Spleen (tissue), 7 donors: Measurements from ENCODE around the gene RNF181.

Source experiments
- CTCF ChIP-seq, 11 experiments: fragments of 200-600 bp in 7 of 11; fragments of 450-650 bp in 4 of 11; sonication (generic) in 4 of 11; IDR thresholded peaks in 8 of 11; conservative IDR thresholded peaks in 3 of 11; 1 replicate in 7 of 11; 2 replicates in 4 of 11; pipeline versions ENCODE4 v1.4.0 to v1.8.0; 2016 to 2021; ENCODE audit warnings: antibody characterized with exemption in 11 of 11, inconsistent platforms in 4 of 11, mild to moderate bottlenecking in 1 of 11
- POLR2A ChIP-seq, 3 donors: fragments of 450-650 bp; IDR thresholded peaks; one replicate each; pipeline ENCODE4 v1.5.1; 2017; ENCODE audit warnings: antibody characterized with exemption in 3 of 3, mild to moderate bottlenecking in 1 of 3
- donor health status: DM: no; HTN: no; CAD: no; lungs with moderate emphysema.
- donor health status: DM: no; HTN: no; CAD: no.
- donor health status: DM: no; HTN: no; CAD: no.

- TF ChIP-seq CTCF (IDR thresholded peaks at IDR 0.05 in 8 of 11, conservative IDR thresholded peaks at IDR 0.05 in 3 of 11) (no peak), POLR2A (IDR thresholded peaks at IDR 0.05) (no peak)
Measured at GRCh38 chr2:85575739-85576138, 19.8 kb upstream of the RNF181 start.
